ENCODE data around the gene SLIT2. TPM values are rescaled to one million over a fixed set of nuclear protein-coding genes. Genes with fewer than 3 reads are reported as not detected.

Gene SLIT2
- total and polyA plus RNA-seq, 12 donors = 1.1 to 11.9 (median 5.6) TPM

DNA sequence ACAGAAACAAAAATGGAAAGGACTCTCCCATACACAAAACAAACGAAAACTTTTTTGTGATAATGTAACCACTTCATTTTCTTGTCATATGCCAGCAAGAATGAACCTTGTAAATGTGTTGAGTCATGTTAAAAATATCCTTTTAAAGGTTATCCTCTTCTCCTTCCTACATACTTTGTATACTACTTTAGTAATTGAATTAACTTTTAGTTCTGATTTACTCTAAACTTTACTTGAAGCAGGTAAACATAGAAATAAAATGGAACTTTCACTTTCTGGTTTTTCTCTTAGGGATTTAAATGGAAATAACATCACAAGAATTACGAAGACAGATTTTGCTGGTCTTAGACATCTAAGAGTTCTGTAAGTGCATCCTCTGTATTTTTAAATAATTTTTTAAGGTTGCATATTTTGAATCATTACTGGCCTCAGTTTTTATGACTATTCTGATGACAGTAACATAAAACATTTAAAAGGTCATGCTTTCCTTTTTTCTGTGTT is 4.7 kb downstream of the SLIT2 start:
- Histone ChIP-seq H3K9me3 (no peaks in the 10 kb centered on the region), H3K36me3 (no peaks in the 10 kb centered on the region), H3K4me1 (peaks cover 3 to 35% (median 13%) of the 10 kb centered on the region in 9 donors), H3K4me3 (peak overlapping the region in 6 of 10 donors; percentile 62 to 71 (median 67)), H3K27ac (no peak overlapping the region), H3K27me3 (peaks cover 0 to 71% (median 55%) of the 10 kb centered on the region in 7 donors)
- intact Hi-C loops (cut with DNase I) = loop anchor here in 1 of 10 donors (10.0 kb wide), 1 partner anchor 1562 kb away; no protein-coding TSS in a partner anchor
- no peak for DNase-seq
- no peak for ATAC-seq
- TF ChIP-seq, protein P1, sequence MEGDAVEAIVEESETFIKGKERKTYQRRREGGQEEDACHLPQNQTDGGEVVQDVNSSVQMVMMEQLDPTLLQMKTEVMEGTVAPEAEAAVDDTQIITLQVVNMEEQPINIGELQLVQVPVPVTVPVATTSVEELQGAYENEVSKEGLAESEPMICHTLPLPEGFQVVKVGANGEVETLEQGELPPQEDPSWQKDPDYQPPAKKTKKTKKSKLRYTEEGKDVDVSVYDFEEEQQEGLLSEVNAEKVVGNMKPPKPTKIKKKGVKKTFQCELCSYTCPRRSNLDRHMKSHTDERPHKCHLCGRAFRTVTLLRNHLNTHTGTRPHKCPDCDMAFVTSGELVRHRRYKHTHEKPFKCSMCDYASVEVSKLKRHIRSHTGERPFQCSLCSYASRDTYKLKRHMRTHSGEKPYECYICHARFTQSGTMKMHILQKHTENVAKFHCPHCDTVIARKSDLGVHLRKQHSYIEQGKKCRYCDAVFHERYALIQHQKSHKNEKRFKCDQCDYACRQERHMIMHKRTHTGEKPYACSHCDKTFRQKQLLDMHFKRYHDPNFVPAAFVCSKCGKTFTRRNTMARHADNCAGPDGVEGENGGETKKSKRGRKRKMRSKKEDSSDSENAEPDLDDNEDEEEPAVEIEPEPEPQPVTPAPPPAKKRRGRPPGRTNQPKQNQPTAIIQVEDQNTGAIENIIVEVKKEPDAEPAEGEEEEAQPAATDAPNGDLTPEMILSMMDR (IDR thresholded peaks at IDR 0.05) = no peak
- 78 to 89% methylated on average over 2 of the region's 2 CpGs for WGBS, 2 donors

DNA sequence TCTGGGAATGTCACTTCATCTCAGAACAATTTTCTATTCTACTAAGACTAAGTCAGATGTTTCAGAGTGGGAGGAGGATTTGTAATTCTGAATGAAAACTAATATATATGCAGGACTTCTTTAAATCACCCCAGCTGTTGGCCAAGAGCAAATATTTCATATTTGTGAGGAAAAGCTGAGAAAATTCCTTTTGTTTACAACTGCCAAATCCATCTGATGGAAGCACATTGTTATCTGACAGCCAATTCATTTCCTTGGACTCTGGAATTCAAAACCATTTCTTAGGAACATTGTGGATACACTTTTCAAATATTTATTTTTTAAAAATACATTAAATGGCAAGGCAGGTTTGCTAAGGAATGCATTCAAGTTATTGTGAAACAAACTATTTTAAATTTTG is 8.0 kb downstream of the SLIT2 start:
- H3K27me3 ChIP-seq = peaks cover 0 to 46% (median 22%) of the 10 kb centered on the region in 7 donors

DNA sequence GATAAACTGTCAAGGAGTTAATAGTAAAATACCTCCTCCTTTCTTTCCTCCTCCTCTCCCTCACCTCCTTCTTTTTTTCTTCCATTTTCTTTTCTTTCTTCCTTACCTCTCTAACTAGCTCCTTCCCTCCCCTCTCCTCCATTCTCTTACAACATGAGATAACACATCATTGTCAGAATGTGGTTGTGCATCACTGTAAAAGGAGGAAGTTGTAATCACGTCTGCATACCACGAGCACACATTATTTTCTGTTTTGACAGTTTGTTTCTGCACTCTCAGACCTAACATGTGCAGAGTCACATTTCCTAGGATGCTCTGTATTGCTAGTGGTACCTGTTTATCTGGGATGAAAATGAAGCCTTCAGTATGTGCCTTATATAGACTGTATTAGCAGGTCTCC is 9.1 kb downstream of the SLIT2 start:
- peaks cover 0 to 35% (median 11%) of the 10 kb centered on the region in 7 donors for H3K27me3 ChIP-seq
- H3K9me3 ChIP-seq = no peaks in the 10 kb centered on the region
- 52 to 53% methylated on average over 2 of the region's 2 CpGs for WGBS, 2 donors
- intact Hi-C loops (cut with DNase I) = no loop called here
- no peaks in the 10 kb centered on the region for H3K4me1 ChIP-seq
- TF ChIP-seq, protein P1 (IDR thresholded peaks at IDR 0.05) = no peak
- no peaks in the 10 kb centered on the region for H3K36me3 ChIP-seq
- H3K4me3 ChIP-seq = no peak overlapping the region
- DNase-seq (no peak), ATAC-seq (no peak)
- no peak overlapping the region for H3K27ac ChIP-seq

More for the DNA sequence above, 8.0 kb downstream of the SLIT2 start:
- no peak overlapping the region for H3K27ac ChIP-seq
- no peaks in the 10 kb centered on the region for H3K36me3 ChIP-seq
- ATAC-seq (no peak), DNase-seq (no peak)
- TF ChIP-seq, protein P1 (IDR thresholded peaks at IDR 0.05) = no peak
- peaks cover 0 to 6% (median 0%) of the 10 kb centered on the region in 9 donors for H3K4me1 ChIP-seq
- H3K9me3 ChIP-seq = no peaks in the 10 kb centered on the region
- H3K4me3 ChIP-seq = no peak overlapping the region
- intact Hi-C loops (cut with DNase I) = loop anchor here in 1 of 10 donors (10.0 kb wide), 1 partner anchor 1565 kb away; no protein-coding TSS in a partner anchor

DNA sequence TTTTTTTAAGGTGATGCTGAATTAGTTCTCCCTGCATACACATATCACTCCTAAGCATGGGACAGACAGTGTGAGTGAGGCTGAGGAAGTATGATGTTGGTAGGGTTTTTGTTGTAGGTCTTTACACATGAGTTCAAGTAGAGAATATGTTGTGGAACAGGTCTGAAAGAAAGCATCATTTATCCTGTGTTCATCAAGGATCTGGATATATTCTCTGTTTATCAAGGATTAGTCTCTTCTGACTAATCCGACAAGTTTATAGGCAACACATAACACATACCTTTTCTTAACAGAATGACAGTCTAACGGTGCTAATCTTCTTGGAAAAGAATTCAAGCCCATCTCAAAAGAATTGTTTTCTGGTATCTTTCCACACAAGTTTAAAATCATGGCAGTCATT is 10.5 kb downstream of the SLIT2 start:
- Histone ChIP-seq H3K9me3 (no peaks in the 10 kb centered on the region), H3K27ac (no peak overlapping the region), H3K27me3 (peaks cover 0 to 23% (median 4%) of the 10 kb centered on the region in 7 donors), H3K36me3 (no peaks in the 10 kb centered on the region), H3K4me1 (no peaks in the 10 kb centered on the region), H3K4me3 (no peak overlapping the region)
- no peak for DNase-seq
- intact Hi-C loops (cut with DNase I) = no loop called here
- WGBS, 2 donors = 84 to 86% methylated on average over 2 of the region's 2 CpGs
- no peak for ATAC-seq
- TF ChIP-seq, protein P1 (IDR thresholded peaks at IDR 0.05) = no peak
